GM21737 (cell line): ENCODE data around the gene RALGPS1.
A peak's percentile ranks its signal among the peaks of the same experiment; 100 is the strongest.

ENCODE experiments used
- ATAC-seq: cut with Tn5 transposase; IDR thresholded peaks from one replicate; pipeline ENCODE4 v1.9.1; 2021; ENCODE audit warnings: mild to moderate bottlenecking, moderate library complexity; ENCODE audit not compliant: unreplicated experiment

RALGPS1 gene

DNA sequence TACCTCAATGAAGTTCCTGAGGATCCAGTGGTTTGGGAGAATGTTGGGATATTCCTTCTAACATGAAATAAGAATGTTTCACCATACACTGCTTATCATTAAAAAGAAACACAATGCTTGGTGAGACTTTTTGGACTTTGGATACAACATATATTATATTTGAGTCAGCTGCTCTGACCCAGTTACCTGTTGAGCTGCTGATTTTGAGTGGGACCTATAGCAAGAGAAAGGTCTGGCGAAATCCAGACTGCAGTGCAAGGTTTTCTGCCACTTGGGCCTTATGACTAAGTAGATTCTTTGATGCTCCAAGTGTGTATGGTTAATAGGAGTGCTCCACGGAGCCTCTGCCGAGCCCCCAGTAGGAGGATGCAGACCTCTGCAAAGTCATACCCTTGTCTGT is 10.0 kb upstream of the RALGPS1 start:
- ATAC-seq: no peak

DNA sequence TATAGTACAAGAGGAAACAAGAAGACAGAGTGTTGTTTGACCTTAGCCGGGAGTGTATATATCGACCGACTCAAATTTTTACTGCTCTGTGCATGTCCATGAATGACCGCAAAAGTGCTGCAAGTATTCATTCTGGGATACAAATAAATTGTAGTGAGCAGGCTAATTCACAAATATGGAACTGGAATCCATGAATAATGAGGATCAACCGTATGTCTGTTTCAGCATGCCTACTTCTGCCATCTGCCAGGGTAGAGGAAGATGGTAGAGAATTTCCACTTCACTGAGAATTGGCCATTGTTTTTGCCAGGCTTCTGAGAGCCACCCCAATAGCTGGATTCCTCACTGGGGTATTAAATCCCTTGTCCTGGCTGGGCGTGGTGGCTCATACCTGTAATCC is 8.5 kb upstream of the RALGPS1 start:
- ATAC-seq: no peak

GRCh38 chr9:126907058-126907457 is 7.5 kb upstream of the RALGPS1 start:
- ATAC-seq: no peak

GRCh38 chr9:126915281-126915816 is 767 bp downstream of the RALGPS1 start:
- ATAC-seq: peak; percentile 9

- ATAC-seq: no peak
Observed at GRCh38 chr9:126915846-126916543, 1.4 kb downstream of the RALGPS1 start.

DNA sequence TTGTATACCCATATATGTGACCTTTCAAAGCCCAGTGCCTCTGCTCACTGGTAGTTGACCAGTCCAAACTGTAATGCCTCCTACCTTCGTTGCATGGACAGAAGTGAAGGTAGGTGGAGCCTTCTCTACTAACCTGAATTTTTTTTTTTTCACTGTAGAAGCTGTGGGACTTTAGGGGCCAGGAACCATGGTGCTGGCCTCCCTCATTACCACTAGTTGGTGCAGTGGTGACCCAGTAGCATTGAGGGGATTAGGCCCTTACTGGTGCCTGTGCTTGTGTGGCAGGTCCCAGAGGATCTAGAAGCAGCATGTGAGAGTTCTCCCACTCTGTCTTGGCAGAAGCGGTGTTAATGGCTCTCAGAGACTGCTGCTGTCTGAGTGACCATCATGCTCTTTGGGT is 2.3 kb downstream of the RALGPS1 start:
- no peak for ATAC-seq

- no peak for ATAC-seq
Observed at GRCh38 chr9:126919193-126919592, 4.6 kb downstream of the RALGPS1 start.

DNA sequence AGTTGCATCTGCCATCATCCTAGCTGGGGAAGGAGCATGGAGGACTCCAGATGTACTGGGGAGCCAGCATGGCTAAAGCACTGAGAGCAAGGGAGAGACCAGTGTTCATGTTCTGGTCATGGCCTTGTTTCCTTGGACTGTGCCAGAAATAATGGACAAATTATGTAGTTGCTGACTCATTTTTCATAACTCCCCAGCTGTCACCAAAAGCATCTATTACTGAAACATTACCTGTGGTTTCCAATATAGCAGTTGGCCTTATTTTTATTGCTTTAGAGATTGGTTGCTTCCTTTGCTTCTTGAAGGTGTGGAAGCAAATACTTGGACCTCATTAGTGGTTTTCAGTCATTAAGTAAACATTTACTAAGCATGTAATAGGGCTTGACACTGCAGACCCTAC is 11.3 kb downstream of the RALGPS1 start:
- ATAC-seq: no peak

DNA sequence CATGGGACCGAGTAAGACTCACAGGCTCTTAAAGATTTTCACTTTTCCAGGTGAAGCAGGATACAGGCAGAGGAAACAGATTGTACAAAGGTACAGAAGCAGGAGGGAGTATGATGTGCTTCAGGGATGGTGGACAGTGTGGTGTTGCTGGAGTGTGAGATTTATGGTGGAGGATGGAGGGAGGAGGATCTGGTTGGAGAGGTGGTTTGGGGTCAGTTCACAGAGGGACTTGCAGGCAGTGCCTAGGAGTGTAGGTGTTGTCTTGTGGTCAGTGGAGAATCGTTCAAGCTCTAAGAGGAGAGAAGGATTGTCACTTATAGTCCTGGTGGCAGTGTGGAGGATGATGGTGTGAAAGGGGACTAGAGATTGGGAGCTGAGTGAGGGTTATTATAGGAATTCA is 11.8 kb downstream of the RALGPS1 start:
- ATAC-seq: no peak

- no peak for ATAC-seq
Observed at GRCh38 chr9:126927419-126927818, 12.8 kb downstream of the RALGPS1 start.

GRCh38 chr9:126932871-126933321 is 18.3 kb downstream of the RALGPS1 start:
- no peak for ATAC-seq

DNA sequence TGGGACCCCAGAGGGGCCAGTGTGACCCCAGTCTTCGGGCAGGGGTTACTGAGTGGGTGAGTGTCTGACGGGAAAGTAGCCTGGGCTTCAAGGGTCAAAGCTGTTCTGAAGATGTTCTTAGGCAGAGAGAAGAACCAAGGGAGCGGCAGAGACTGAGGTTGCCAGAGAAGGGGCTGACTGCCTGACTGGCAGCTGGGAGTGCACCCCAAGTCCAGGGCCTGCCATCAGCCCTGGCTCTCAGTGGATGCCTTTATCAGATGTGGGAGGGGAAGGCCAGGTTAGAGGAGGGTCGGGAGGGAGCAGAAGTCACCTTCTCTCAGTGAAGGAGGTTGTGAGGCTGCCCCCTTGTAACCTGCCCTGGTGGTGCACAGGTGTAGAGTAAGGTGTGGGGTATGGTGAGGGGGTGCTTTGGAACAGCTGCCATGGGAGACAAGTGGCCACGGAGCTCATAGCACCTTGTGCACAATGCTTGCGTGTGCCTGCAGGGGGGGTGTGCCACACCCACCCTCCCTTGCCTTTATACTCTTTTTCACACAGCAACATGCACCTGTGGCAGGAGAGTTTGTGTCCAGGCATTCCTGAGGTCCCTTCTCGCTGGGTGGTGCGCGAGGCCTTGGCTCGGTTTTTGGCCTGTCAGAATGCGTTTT is 18.9 kb downstream of the RALGPS1 start:
- ATAC-seq: no peak

GRCh38 chr9:126934441-126934840 is 19.9 kb downstream of the RALGPS1 start:
- ATAC-seq: no peak

- no peak for ATAC-seq
Observed at GRCh38 chr9:126935630-126936029, 21.0 kb downstream of the RALGPS1 start.

- ATAC-seq: no peak
Observed at GRCh38 chr9:126937444-126937843, 22.9 kb downstream of the RALGPS1 start.

GRCh38 chr9:126938327-126938726 is 23.7 kb downstream of the RALGPS1 start:
- no peak for ATAC-seq

- no peak for ATAC-seq
Observed at GRCh38 chr9:126939821-126940221, 25.2 kb downstream of the RALGPS1 start.

DNA sequence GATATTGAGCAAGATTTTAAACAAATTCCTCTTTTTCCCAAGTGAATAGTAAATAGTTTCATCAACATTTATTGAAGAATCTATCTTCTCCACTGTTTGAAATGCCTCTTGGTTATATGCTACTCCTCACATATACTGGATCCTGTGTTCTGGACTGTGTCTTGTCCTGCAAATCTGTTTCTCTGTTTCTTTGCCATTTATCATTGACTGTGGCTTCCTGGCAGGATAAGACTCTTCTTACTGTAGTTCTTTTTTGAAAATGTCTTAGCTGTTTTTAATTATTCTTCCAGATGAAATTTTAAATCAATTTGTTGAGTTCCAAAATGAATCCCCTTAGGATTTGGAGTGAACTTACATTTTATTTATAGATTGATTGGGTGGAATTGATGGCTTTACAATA is 27.8 kb downstream of the RALGPS1 start:
- no peak for ATAC-seq

GRCh38 chr9:126945682-126946081 is 31.1 kb downstream of the RALGPS1 start:
- no peak for ATAC-seq

DNA sequence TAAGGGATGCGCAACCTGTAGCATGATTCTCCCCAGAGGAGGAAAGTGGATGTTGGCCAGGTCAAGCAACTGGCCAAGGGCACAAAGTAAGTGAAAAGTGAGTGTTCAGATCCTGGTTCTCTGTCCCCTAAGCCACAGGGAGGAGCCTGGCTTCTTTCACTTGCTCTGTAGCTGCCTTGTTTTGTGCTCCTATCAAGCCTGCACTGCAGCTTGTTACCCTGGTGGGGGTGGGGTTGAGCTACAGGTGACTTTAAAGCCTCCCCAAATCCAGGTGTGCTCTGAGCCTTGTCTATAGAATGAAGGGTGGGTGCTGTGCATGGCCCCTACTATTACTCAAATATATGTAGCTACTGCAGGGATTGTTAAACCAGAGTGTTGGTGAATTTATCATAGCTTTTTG is 32.9 kb downstream of the RALGPS1 start:
- ATAC-seq: no peak

DNA sequence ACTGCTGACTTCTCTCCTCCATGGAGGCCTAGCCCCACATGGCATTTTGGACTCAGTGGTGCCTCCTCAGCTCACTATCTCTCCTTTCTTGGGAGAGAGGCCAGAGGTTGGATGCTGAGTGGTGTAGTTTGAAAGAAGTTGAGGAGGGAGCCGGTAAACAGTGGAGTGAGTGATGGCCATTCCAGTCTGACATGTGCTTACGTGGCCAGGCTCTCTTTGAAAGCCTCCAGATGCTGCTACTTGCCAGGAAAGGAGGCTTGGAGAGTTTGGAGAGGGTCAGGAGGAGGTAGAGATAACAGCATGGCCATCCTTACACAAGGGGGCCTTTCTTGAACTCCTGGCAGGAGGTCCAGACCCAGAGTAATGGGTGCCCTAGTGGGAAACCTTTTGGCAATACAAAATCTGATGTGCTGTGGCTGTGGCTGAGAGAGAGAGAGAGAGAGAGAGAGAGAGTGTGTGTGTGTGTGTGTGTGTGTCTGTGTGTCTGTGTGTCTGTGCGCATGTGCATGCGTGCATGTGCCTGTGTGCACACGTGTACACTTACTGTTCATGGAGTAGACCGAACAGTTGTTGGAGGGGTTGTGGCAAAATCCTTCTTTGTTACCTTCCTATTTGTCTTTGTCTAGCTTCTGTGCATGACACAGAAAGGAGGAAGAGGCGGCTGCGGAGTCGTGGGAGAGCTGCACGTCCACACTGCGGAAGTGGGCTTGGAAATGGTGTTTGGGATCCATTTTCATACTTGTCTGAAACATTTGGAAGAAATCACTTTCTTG is 37.8 kb downstream of the RALGPS1 start:
- no peak for ATAC-seq
